Measurements from ENCODE around the gene IDE. TPM values are rescaled to one million over a fixed set of nuclear protein-coding genes. Genes with fewer than 3 reads are reported as not detected.

The IDE gene
- polyA plus RNA-seq, 3 donors: 10.7 to 21.8 (median 15.6) TPM

GRCh38 chr10:92411406-92411805 is 162.5 kb downstream of the IDE start:
- Mint-ChIP-seq H3K4me3 (no peak overlapping the region), H3K27ac (no peak overlapping the region), H3K4me1 (peaks cover 10% of the 10 kb centered on the region), H3K27me3 (ENCODE audit: low read depth in 3 of 3) (peaks cover 0 to 3% (median 3%) of the 10 kb centered on the region in 3 donors), H3K9me3 (peaks cover 5 to 17% (median 8%) of the 10 kb centered on the region in 7 donors), H3K36me3 (no peaks in the 10 kb centered on the region)
- Histone ChIP-seq H3K9me3 (replicated peaks in 1 of 2; ENCODE audit: control insufficient read depth in 1 of 2, insufficient read depth in 1 of 2, low read length in 2 of 2) (peaks cover 0 to 7% of the 10 kb centered on the region in 2 donors), H3K4me2 (replicated peaks; ENCODE audit: extremely low read depth, low read length, poor library complexity, severe bottlenecking) (no peak overlapping the region), H3K4me3 (replicated peaks in 1 of 3; ENCODE audit: low read depth in 2 of 3, low read length in 3 of 3) (no peak overlapping the region), H3K4me1 (ENCODE audit: control insufficient read depth in 1 of 2, insufficient read depth in 2 of 2, low read length in 2 of 2) (peaks cover 4 to 8% of the 10 kb centered on the region in 2 donors), H2AFZ (ENCODE audit: insufficient read depth, low read depth, low read length, poor library complexity, severe bottlenecking) (no peak overlapping the region), H3K9ac (ENCODE audit: insufficient read depth, low read length, poor library complexity, severe bottlenecking) (no peak overlapping the region), H3K27ac (ENCODE audit: low read depth in 1 of 2, low read length in 2 of 2) (no peak overlapping the region), H3K36me3 (replicated peaks in 1 of 2; ENCODE audit: control insufficient read depth in 1 of 2, insufficient read depth in 2 of 2, low read length in 2 of 2) (no peaks in the 10 kb centered on the region), H4K20me1 (ENCODE audit: insufficient read depth, low read length) (no peaks in the 10 kb centered on the region), H3K79me2 (ENCODE audit: insufficient read depth, low read length) (no peaks in the 10 kb centered on the region), H3K27me3 (ENCODE audit: control insufficient read depth in 2 of 2, insufficient read depth in 2 of 2, low read length in 2 of 2) (no peaks in the 10 kb centered on the region)
- DNase-seq: no peak
- TF ChIP-seq CTCF (IDR thresholded peaks at IDR 0.05): no peak
- WGBS (ENCODE audit: insufficient coverage): 96% methylated on average over 4 of the region's 8 CpGs
- intact Hi-C loops (cut with micrococcal nuclease): no loop called here

DNA sequence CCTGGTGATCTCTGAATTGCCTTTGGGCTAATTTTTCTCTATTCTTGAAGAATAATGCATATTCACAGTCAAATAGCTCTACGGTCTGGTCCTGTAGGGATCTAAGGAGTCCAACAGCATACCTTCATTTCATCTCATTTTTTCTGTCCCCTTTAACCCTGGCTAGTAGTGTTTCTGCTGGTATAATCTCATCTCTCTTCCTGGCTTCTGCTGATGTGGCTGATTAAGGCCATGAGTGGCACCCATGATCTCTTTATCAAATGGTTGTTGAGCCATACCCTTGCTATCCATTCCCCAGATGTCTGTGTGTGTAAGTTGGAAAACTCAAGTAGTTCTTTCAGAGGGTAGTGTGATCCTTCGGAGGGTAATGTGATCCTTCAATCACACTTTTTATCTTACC is 163.4 kb downstream of the IDE start:
- no CpG with 5 or more reads among the region's 2 CpGs for WGBS (ENCODE audit: insufficient coverage)
- H4K20me1 ChIP-seq (ENCODE audit: insufficient read depth, low read length): no peaks in the 10 kb centered on the region
- no peaks in the 10 kb centered on the region for H3K79me2 ChIP-seq (ENCODE audit: insufficient read depth, low read length)
- intact Hi-C loops (cut with micrococcal nuclease): no loop called here
- H3K27me3 ChIP-seq (ENCODE audit: control insufficient read depth in 2 of 2, insufficient read depth in 2 of 2, low read length in 2 of 2): no peaks in the 10 kb centered on the region
- H2AFZ ChIP-seq (ENCODE audit: insufficient read depth, low read depth, low read length, poor library complexity, severe bottlenecking): no peak overlapping the region
- TF ChIP-seq CTCF (IDR thresholded peaks at IDR 0.05): no peak
- no peak overlapping the region for H3K27ac Mint-ChIP-seq
- H3K4me1 ChIP-seq (ENCODE audit: control insufficient read depth in 1 of 2, insufficient read depth in 2 of 2, low read length in 2 of 2): peaks cover 4 to 8% of the 10 kb centered on the region in 2 donors
- no peak overlapping the region for H3K27ac ChIP-seq (ENCODE audit: low read depth in 1 of 2, low read length in 2 of 2)
- no peaks in the 10 kb centered on the region for H3K36me3 Mint-ChIP-seq
- no peak for DNase-seq
- H3K4me2 ChIP-seq (replicated peaks; ENCODE audit: extremely low read depth, low read length, poor library complexity, severe bottlenecking): no peak overlapping the region
- no peak overlapping the region for H3K4me3 ChIP-seq (replicated peaks in 1 of 3; ENCODE audit: low read depth in 2 of 3, low read length in 3 of 3)
- H3K4me3 Mint-ChIP-seq: no peak overlapping the region
- H3K27me3 Mint-ChIP-seq (ENCODE audit: low read depth in 3 of 3): peaks cover 2 to 3% (median 3%) of the 10 kb centered on the region in 3 donors
- peaks cover 0 to 10% (median 1%) of the 10 kb centered on the region in 7 donors for H3K9me3 Mint-ChIP-seq
- no peaks in the 10 kb centered on the region for H3K9me3 ChIP-seq (replicated peaks in 1 of 2; ENCODE audit: control insufficient read depth in 1 of 2, insufficient read depth in 1 of 2, low read length in 2 of 2)
- H3K36me3 ChIP-seq (replicated peaks in 1 of 2; ENCODE audit: control insufficient read depth in 1 of 2, insufficient read depth in 2 of 2, low read length in 2 of 2): no peaks in the 10 kb centered on the region
- H3K4me1 Mint-ChIP-seq: peaks cover 10% of the 10 kb centered on the region
- H3K9ac ChIP-seq (ENCODE audit: insufficient read depth, low read length, poor library complexity, severe bottlenecking): no peak overlapping the region

Data from CD14-positive monocyte (primary cell).